Measurements from ENCODE around the gene CYTIP. TPM values are rescaled to one million over a fixed set of nuclear protein-coding genes. Genes with fewer than 3 reads are reported as not detected.

The CYTIP gene
- total and polyA plus RNA-seq, 2 of the 4 experiments (the other 2 are of a cell fraction) = not detected

GRCh38 chr2:157377861-157378260, 66.0 kb downstream of the CYTIP start:
- Histone ChIP-seq H3K4me3 (ENCODE audit: insufficient read depth, low read depth, low read length) (no peak overlapping the region), H3K9ac (ENCODE audit: low read depth, low read length) (no peak overlapping the region), H3K27ac (ENCODE audit: insufficient read depth, low read length) (no peak overlapping the region), H3K56ac (ENCODE audit: extremely low read depth, insufficient read depth, low read length) (no peak overlapping the region), H3K4me1 (ENCODE audit: control insufficient read depth, insufficient read depth, low read length) (no peaks in the 10 kb centered on the region), H2BK120ac (ENCODE audit: low read depth, low read length) (no peak overlapping the region), H3K79me1 (ENCODE audit: low read depth in 1 of 2, low read length in 2 of 2) (no peaks in the 10 kb centered on the region), H4K20me1 (ENCODE audit: insufficient read depth, low read length) (no peaks in the 10 kb centered on the region), H4K5ac (ENCODE audit: low read depth, low read length) (no peak overlapping the region), H3K9me1 (ENCODE audit: insufficient read depth, low read length) (no peaks in the 10 kb centered on the region), H4K8ac (ENCODE audit: low read depth in 2 of 2, low read length in 2 of 2) (no peak overlapping the region), H4K91ac (ENCODE audit: insufficient read depth, low read depth, low read length) (no peak overlapping the region), H3K9me3 (ENCODE audit: control insufficient read depth, insufficient read depth, low read length) (no peaks in the 10 kb centered on the region), H2AFZ (replicated peaks; ENCODE audit: low read length, poor library complexity) (no peak overlapping the region), H2AK9ac (replicated peaks; ENCODE audit: low read depth, low read length, poor library complexity) (no peak overlapping the region), H2AK5ac (ENCODE audit: low read depth, low read length) (no peak overlapping the region), H2BK20ac (ENCODE audit: low read depth, low read length) (no peak overlapping the region), H3K4ac (ENCODE audit: low read depth, low read length) (no peak overlapping the region), H3K23ac (ENCODE audit: low read depth, low read length) (no peak overlapping the region), H3K18ac (ENCODE audit: low read depth, low read length) (no peak overlapping the region), H2BK15ac (ENCODE audit: low read depth, low read length) (no peak overlapping the region), H3K36me3 (ENCODE audit: control insufficient read depth, insufficient read depth, low read length) (no peaks in the 10 kb centered on the region), H3K14ac (replicated peaks; ENCODE audit: low read depth, low read length) (no peak overlapping the region), H3K27me3 (ENCODE audit: control insufficient read depth, insufficient read depth, low read length) (no peaks in the 10 kb centered on the region), H2BK5ac (ENCODE audit: low read depth, low read length, poor library complexity, severe bottlenecking) (no peak overlapping the region), H3K4me2 (ENCODE audit: low read depth, low read length) (no peak overlapping the region)
- ATAC-seq (ENCODE audit: low read depth) (no peak), DNase-seq (no peak)
- ChIA-PET CTCF (no interaction called here), POLR2A (ENCODE audit: unreplicated experiment) (no interaction called here)
- dilution Hi-C loops (cut with HindIII; ENCODE audit: low sequenced_read_pairs, unreplicated experiment) = no loop called here
- in situ Hi-C loops (cut with MboI; ENCODE audit: low sequenced_read_pairs) = no loop called here
- no peak for TF ChIP-seq NFE2L2 (IDR thresholded peaks at IDR 0.05; ENCODE audit: low read depth, low read length)
- TF ChIP-seq RFX5 (IDR thresholded peaks at IDR 0.05; ENCODE audit: low read depth, low read length) = no peak
- no peak for TF ChIP-seq SMC3 (IDR thresholded peaks at IDR 0.05; ENCODE audit: low read depth, low read length)
- no peak for TF ChIP-seq USF2 (IDR thresholded peaks at IDR 0.05; ENCODE audit: low read depth, low read length)
- TF ChIP-seq POLR2A (IDR thresholded peaks at IDR 0.05; ENCODE audit: low read depth, low read length) = no peak
- TF ChIP-seq MXI1 (IDR thresholded peaks at IDR 0.05; ENCODE audit: borderline replicate concordance, low read depth, low read length) = no peak
- no peak for TF ChIP-seq BHLHE40 (IDR thresholded peaks at IDR 0.05; ENCODE audit: low read depth, low read length)
- TF ChIP-seq MAFK (IDR thresholded peaks at IDR 0.05; ENCODE audit: low read depth, low read length) = no peak
- TF ChIP-seq CTCF (conservative IDR thresholded peaks at IDR 0.05; ENCODE audit: low read depth, low read length) = no peak
- TF ChIP-seq RCOR1 (IDR thresholded peaks at IDR 0.05; ENCODE audit: insufficient replicate concordance, low read length) = no peak
- TF ChIP-seq CHD1 (IDR thresholded peaks at IDR 0.05; ENCODE audit: low read depth, low read length) = no peak
- TF ChIP-seq FOS (IDR thresholded peaks at IDR 0.05; ENCODE audit: low read depth, low read length) = no peak
- no peak for TF ChIP-seq CEBPB (IDR thresholded peaks at IDR 0.05; ENCODE audit: low read depth, low read length)
- no peak for TF ChIP-seq RAD21 (IDR thresholded peaks at IDR 0.05; ENCODE audit: low read length)
- no peak for TF ChIP-seq ELK1 (IDR thresholded peaks at IDR 0.05; ENCODE audit: borderline replicate concordance, low read depth, low read length)
- intact Hi-C loops (cut with micrococcal nuclease) = no loop called here
- no CpG with 5 or more reads among the region's 2 CpGs for WGBS, 2 experiments (ENCODE audit: extremely low coverage in 2 of 2, insufficient read length in 1 of 2)
- no TSS peak for BruUV-seq (replicated peaks)
